IMR-90 (cell line): Measurements from ENCODE around the gene ME3. TPM values are rescaled to one million over a fixed set of nuclear protein-coding genes. Genes with fewer than 3 reads are reported as not detected.
A peak's percentile ranks its signal among the peaks of the same experiment; 100 is the strongest.

ENCODE experiments used
- ATAC-seq: fragments of 200-7000 bp; cut with Tn5 transposase; 2 replicates; pipeline ENCODE4 v1.9.1; 2020; ENCODE audit warnings: low read depth, mild to moderate bottlenecking, moderate library complexity
- BruUV-seq: library from RNA; stranded (reverse); fragments of 400-500 nt; replicated peaks from 2 replicates; lab custom pipeline; 2021; lab: Mats Ljungman, UMichigan
- CTCF ChIA-PET: fragments of 300-600 bp; formaldehyde crosslinking; extraction: SDS; loops from one replicate; lab custom pipeline; 2021; ENCODE audit warnings: antibody characterized with exemption; lab: Yijun Ruan, JAX
- POLR2A ChIA-PET: fragments of 300-600 bp; sonication (Branson Sonifier 250); formaldehyde crosslinking; loops from one replicate; lab custom pipeline; 2022; ENCODE audit warnings: antibody characterized with exemption; ENCODE audit not compliant: unreplicated experiment; lab: Charles Lee
- DNase-seq: peaks from one replicate; pipeline ENCODE4 v3.0.0; 2013
- H2AFZ ChIP-seq: replicated peaks from 2 replicates; pipeline ENCODE3; 2013; ENCODE audit warnings: low read length, mild to moderate bottlenecking; ENCODE audit not compliant: poor library complexity
- H2AK5ac ChIP-seq: 2 replicates; pipeline ENCODE4 v1.6.1; 2013; ENCODE audit warnings: low read depth, low read length, inconsistent platforms
- H2AK9ac ChIP-seq: replicated peaks from 2 replicates; pipeline ENCODE3; 2013; ENCODE audit warnings: mild to moderate bottlenecking, low read depth, low read length, moderate library complexity; ENCODE audit not compliant: poor library complexity
- H2BK120ac ChIP-seq: 2 replicates; pipeline ENCODE4 v1.6.1; 2013; ENCODE audit warnings: low read depth, low read length, inconsistent platforms
- H2BK15ac ChIP-seq: 3 replicates; pipeline ENCODE4 v1.6.1; 2013; ENCODE audit warnings: low read depth, low read length, inconsistent platforms
- H2BK20ac ChIP-seq: 2 replicates; pipeline ENCODE4 v1.6.1; 2013; ENCODE audit warnings: low read depth, mild to moderate bottlenecking, inconsistent platforms, low read length, moderate library complexity
- H2BK5ac ChIP-seq: 2 replicates; pipeline ENCODE4 v1.6.1; 2013; ENCODE audit warnings: mild to moderate bottlenecking, low read depth, low read length, inconsistent platforms; ENCODE audit not compliant: poor library complexity, severe bottlenecking
- H3K14ac ChIP-seq: replicated peaks from 2 replicates; pipeline ENCODE4 v1.6.1; 2013; ENCODE audit warnings: low read depth, low read length, inconsistent platforms
- H3K18ac ChIP-seq: 2 replicates; pipeline ENCODE4 v1.6.1; 2013; ENCODE audit warnings: low read depth, low read length, control low read depth
- H3K23ac ChIP-seq: 2 replicates; pipeline ENCODE4 v1.6.1; 2013; ENCODE audit warnings: low read depth, low read length, inconsistent platforms
- H3K27ac ChIP-seq: 2 replicates; pipeline ENCODE4 v1.5.1; 2013; ENCODE audit warnings: mild to moderate bottlenecking, control low read depth, low read length; ENCODE audit not compliant: insufficient read depth
- H3K27me3 ChIP-seq: 2 replicates; pipeline ENCODE4 v1.6.1; 2013; ENCODE audit warnings: low read length; ENCODE audit not compliant: control insufficient read depth, insufficient read depth
- H3K36me3 ChIP-seq: 2 replicates; pipeline ENCODE4 v1.6.1; 2013; ENCODE audit warnings: low read length, mixed read lengths; ENCODE audit not compliant: control insufficient read depth, insufficient read depth
- H3K4ac ChIP-seq: 2 replicates; pipeline ENCODE4 v1.6.1; 2013; ENCODE audit warnings: low read depth, low read length, inconsistent platforms
- H3K4me1 ChIP-seq: 2 replicates; pipeline ENCODE4 v1.6.1; 2013; ENCODE audit warnings: low read length, mixed read lengths; ENCODE audit not compliant: control insufficient read depth, insufficient read depth
- H3K4me2 ChIP-seq: 2 replicates; pipeline ENCODE4 v1.6.1; 2013; ENCODE audit warnings: low read depth, mild to moderate bottlenecking, control low read depth, low read length, moderate library complexity
- H3K4me3 ChIP-seq: 2 replicates; pipeline ENCODE4 v1.5.1; 2013; ENCODE audit warnings: low read depth, mild to moderate bottlenecking, control low read depth, low read length, moderate library complexity; ENCODE audit not compliant: insufficient read depth
- H3K56ac ChIP-seq: 2 replicates; pipeline ENCODE4 v1.6.1; 2013; ENCODE audit warnings: low read length, inconsistent platforms; ENCODE audit not compliant: insufficient read depth; ENCODE audit errors: extremely low read depth
- H3K79me1 ChIP-seq, 2 experiments: 2 replicates each; pipeline ENCODE4 v1.6.1; 2013; ENCODE audit warnings: low read length in 2 of 2, inconsistent platforms in 1 of 2, low read depth in 1 of 2
- H3K9ac ChIP-seq: 2 replicates; pipeline ENCODE4 v1.6.1; 2013; ENCODE audit warnings: low read depth, low read length, control low read depth
- H3K9me1 ChIP-seq: 2 replicates; pipeline ENCODE4 v1.6.1; 2013; ENCODE audit warnings: low read length, inconsistent platforms; ENCODE audit not compliant: insufficient read depth
- H3K9me3 ChIP-seq: 2 replicates; pipeline ENCODE4 v1.6.1; 2013; ENCODE audit warnings: low read length; ENCODE audit not compliant: control insufficient read depth, insufficient read depth
- H4K20me1 ChIP-seq: 2 replicates; pipeline ENCODE4 v1.6.1; 2013; ENCODE audit warnings: low read length, inconsistent platforms; ENCODE audit not compliant: insufficient read depth
- H4K5ac ChIP-seq: 2 replicates; pipeline ENCODE4 v1.6.1; 2013; ENCODE audit warnings: mild to moderate bottlenecking, low read depth, low read length, control low read depth
- H4K8ac ChIP-seq, 2 experiments: 2 replicates each; pipeline ENCODE4 v1.6.1; 2013; ENCODE audit warnings: low read depth in 2 of 2, low read length in 2 of 2, control low read depth in 1 of 2, inconsistent platforms in 1 of 2
- H4K91ac ChIP-seq: 2 replicates; pipeline ENCODE4 v1.6.1; 2013; ENCODE audit warnings: low read depth, low read length, inconsistent platforms; ENCODE audit not compliant: insufficient read depth
- BHLHE40 ChIP-seq: fragments of 150-350 bp; IDR thresholded peaks from 2 replicates; pipeline ENCODE4 v1.6.1; 2016; ENCODE audit warnings: mild to moderate bottlenecking, low read depth, low read length
- CEBPB ChIP-seq: IDR thresholded peaks from 2 replicates; pipeline ENCODE4 v1.6.1; 2012; ENCODE audit warnings: low read depth, low read length, improper control_type of control experiment
- FOS ChIP-seq: fragments of 150-350 bp; IDR thresholded peaks from 2 replicates; pipeline ENCODE4 v1.6.1; 2016; ENCODE audit warnings: low read depth, low read length
- MAFK ChIP-seq: IDR thresholded peaks from 2 replicates; pipeline ENCODE4 v1.6.1; 2012; ENCODE audit warnings: low read depth, low read length, improper control_type of control experiment
- MAZ ChIP-seq: IDR thresholded peaks from 2 replicates; pipeline ENCODE4 v1.6.1; 2012; ENCODE audit warnings: low read depth, mild to moderate bottlenecking, low read length, improper control_type of control experiment, moderate library complexity, borderline replicate concordance
- MXI1 ChIP-seq: IDR thresholded peaks from 2 replicates; pipeline ENCODE4 v1.6.1; 2012; ENCODE audit warnings: low read depth, mild to moderate bottlenecking, low read length, moderate library complexity, borderline replicate concordance
- SMC3 ChIP-seq: fragments of 150-350 bp; IDR thresholded peaks from 2 replicates; pipeline ENCODE4 v1.6.1; 2016; ENCODE audit warnings: low read depth, mild to moderate bottlenecking, antibody characterized with exemption, low read length, moderate library complexity
- WGBS, 2 experiments: methylation state at CpG; one replicate each; pipeline versions ENCODE4 v1.1.5 to v1.1.7; 2013; ENCODE audit warnings: missing lambda C conversion rate in 2 of 2; ENCODE audit not compliant: insufficient read length in 1 of 2; ENCODE audit errors: extremely low coverage in 2 of 2; 5-methylcytosine and 5-hydroxymethylcytosine counted together
- dilution Hi-C: fragments of 300-500 bp; cut with HindIII; formaldehyde crosslinking; loops from one replicate; pipeline ENCODE4 v1.14.3; 2018; ENCODE audit warnings: low sequenced_read_pairs; ENCODE audit not compliant: unreplicated experiment
- in situ Hi-C: fragments of 300-500 bp; cut with MboI; formaldehyde crosslinking; loops from 3 replicates; pipeline ENCODE4 v1.14.3; 2019; ENCODE audit warnings: low sequenced_read_pairs, inconsistent platforms, mixed read lengths
- intact Hi-C: fragments of 100-400 bp; cut with micrococcal nuclease; formaldehyde crosslinking; loops from 2 replicates; pipeline ENCODE4 v1.10.0; 2022
- polyA plus RNA-seq, 3 experiments: library from polyadenylated mRNA; depleted of rRNA; stranded (reverse); fragments of >200 nt; gene quantifications; 2 replicates each; pipeline ENCODE4 v1.2.3, GENCODE V29; 2012; ENCODE audit warnings: low replicate concordance in 1 of 3
- total RNA-seq: library from RNA; depleted of rRNA; stranded (reverse); fragments of >200 nt; gene quantifications from 2 replicates; pipeline ENCODE4 v1.2.3, GENCODE V29; 2012
- TF ChIP-seq, protein P1 (sequence below): conservative IDR thresholded peaks from 2 replicates; pipeline ENCODE4 v1.5.1; 2012; ENCODE audit warnings: mild to moderate bottlenecking, low read depth, low read length, improper control_type of control experiment
- TF ChIP-seq, protein P2 (sequence below): fragments of 150-350 bp; IDR thresholded peaks from 2 replicates; pipeline ENCODE4 v1.6.1; 2017; ENCODE audit warnings: mild to moderate bottlenecking, antibody characterized with exemption, low read length, low read depth

The ME3 gene
- total and polyA plus RNA-seq, 2 of the 4 experiments (the other 2 are of a cell fraction), result 7.8 to 9.0 TPM

GRCh38 chr11:86461892-86462291, 210.5 kb downstream of the ME3 start:
- Histone ChIP-seq H3K9me1 (peaks cover 24% of the 10 kb centered on the region), H2AFZ (no peak overlapping the region), H3K4me1 (peaks cover 20% of the 10 kb centered on the region), H2BK20ac (no peak overlapping the region), H4K8ac (no peak overlapping the region), H3K27ac (no peak overlapping the region), H3K4ac (no peak overlapping the region), H3K9ac (no peak overlapping the region), H2AK9ac (no peak overlapping the region), H4K20me1 (no peaks in the 10 kb centered on the region), H2AK5ac (no peak overlapping the region), H3K4me3 (no peak overlapping the region), H2BK5ac (no peak overlapping the region), H4K91ac (no peak overlapping the region), H3K36me3 (no peaks in the 10 kb centered on the region), H3K14ac (no peak overlapping the region), H3K27me3 (no peaks in the 10 kb centered on the region), H3K23ac (no peak overlapping the region), H3K9me3 (no peaks in the 10 kb centered on the region), H2BK15ac (no peak overlapping the region), H3K79me1 (peaks cover 0 to 4% of the 10 kb centered on the region in 2 experiments; a peak in 1 of 4 replicates), H3K56ac (no peak overlapping the region), H4K5ac (no peak overlapping the region), H2BK120ac (0 out of 2 replicates have a peak overlapping the region, but pooled peaks have one; percentile 96), H3K4me2 (no peak overlapping the region), H3K18ac (no peak overlapping the region)
- no CpG with 5 or more reads among the region's 1 CpG for WGBS, 2 experiments
- ChIA-PET POLR2A (no interaction called here), CTCF (interaction anchor here (0.6 kb wide), 1 partner anchor 58 kb away, joined by 3 read pairs; no protein-coding TSS in a partner anchor)
- DNase-seq, result no peak
- no peak for ATAC-seq
- in situ Hi-C loops, result no loop called here
- TF ChIP-seq FOS (no peak), MAZ (no peak), BHLHE40 (no peak), SMC3 (no peak), CEBPB (no peak), MXI1 (no peak), MAFK (no peak)
- TF ChIP-seq, protein P1, sequence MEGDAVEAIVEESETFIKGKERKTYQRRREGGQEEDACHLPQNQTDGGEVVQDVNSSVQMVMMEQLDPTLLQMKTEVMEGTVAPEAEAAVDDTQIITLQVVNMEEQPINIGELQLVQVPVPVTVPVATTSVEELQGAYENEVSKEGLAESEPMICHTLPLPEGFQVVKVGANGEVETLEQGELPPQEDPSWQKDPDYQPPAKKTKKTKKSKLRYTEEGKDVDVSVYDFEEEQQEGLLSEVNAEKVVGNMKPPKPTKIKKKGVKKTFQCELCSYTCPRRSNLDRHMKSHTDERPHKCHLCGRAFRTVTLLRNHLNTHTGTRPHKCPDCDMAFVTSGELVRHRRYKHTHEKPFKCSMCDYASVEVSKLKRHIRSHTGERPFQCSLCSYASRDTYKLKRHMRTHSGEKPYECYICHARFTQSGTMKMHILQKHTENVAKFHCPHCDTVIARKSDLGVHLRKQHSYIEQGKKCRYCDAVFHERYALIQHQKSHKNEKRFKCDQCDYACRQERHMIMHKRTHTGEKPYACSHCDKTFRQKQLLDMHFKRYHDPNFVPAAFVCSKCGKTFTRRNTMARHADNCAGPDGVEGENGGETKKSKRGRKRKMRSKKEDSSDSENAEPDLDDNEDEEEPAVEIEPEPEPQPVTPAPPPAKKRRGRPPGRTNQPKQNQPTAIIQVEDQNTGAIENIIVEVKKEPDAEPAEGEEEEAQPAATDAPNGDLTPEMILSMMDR, result no peak
- TF ChIP-seq, protein P2, sequence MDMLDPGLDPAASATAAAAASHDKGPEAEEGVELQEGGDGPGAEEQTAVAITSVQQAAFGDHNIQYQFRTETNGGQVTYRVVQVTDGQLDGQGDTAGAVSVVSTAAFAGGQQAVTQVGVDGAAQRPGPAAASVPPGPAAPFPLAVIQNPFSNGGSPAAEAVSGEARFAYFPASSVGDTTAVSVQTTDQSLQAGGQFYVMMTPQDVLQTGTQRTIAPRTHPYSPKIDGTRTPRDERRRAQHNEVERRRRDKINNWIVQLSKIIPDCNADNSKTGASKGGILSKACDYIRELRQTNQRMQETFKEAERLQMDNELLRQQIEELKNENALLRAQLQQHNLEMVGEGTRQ, result no peak
- no TSS peak for BruUV-seq
- intact Hi-C loops, result loop anchor here (5.0 kb wide), 1 partner anchor 55 kb away; no protein-coding TSS in a partner anchor
- dilution Hi-C loops, result no loop called here
